Measurements from ENCODE around the gene FKBP14. TPM values are rescaled to one million over a fixed set of nuclear protein-coding genes. Genes with fewer than 3 reads are reported as not detected.

FKBP14 gene
- total RNA-seq, 2 donors from 2014 or later, result 6.4 to 9.1 TPM

- no peaks in the 10 kb centered on the region for H3K9me3 Mint-ChIP-seq
- H3K4me3 Mint-ChIP-seq, result no peak overlapping the region
- no peaks in the 10 kb centered on the region for H3K27me3 Mint-ChIP-seq
- no peak for ATAC-seq (replicated peaks)
- H3K36me3 Mint-ChIP-seq (ENCODE audit: low read depth), result peaks cover 65% of the 10 kb centered on the region
- no peak overlapping the region for H3K27ac Mint-ChIP-seq
- H3K4me1 Mint-ChIP-seq, result no peaks in the 10 kb centered on the region
These were observed 19.7 kb upstream of the FKBP14 start for GRCh38 chr7:30046127-30046770.

- no peak for ATAC-seq (replicated peaks)
- Mint-ChIP-seq H3K27me3 (no peaks in the 10 kb centered on the region), H3K4me1 (peaks cover 6% of the 10 kb centered on the region), H3K4me3 (no peak overlapping the region), H3K9me3 (no peaks in the 10 kb centered on the region), H3K27ac (no peak overlapping the region), H3K36me3 (ENCODE audit: low read depth) (peaks cover 21% of the 10 kb centered on the region)
These were observed 15.2 kb upstream of the FKBP14 start for GRCh38 chr7:30041526-30042269.

- no peak for ATAC-seq (replicated peaks)
- no peaks in the 10 kb centered on the region for H3K9me3 Mint-ChIP-seq
- H3K27ac Mint-ChIP-seq, result no peak overlapping the region
- H3K4me1 Mint-ChIP-seq, result peaks cover 6% of the 10 kb centered on the region
- H3K36me3 Mint-ChIP-seq (ENCODE audit: low read depth), result peaks cover 13% of the 10 kb centered on the region
- no peaks in the 10 kb centered on the region for H3K27me3 Mint-ChIP-seq
- H3K4me3 Mint-ChIP-seq, result no peak overlapping the region
These were observed 14.4 kb upstream of the FKBP14 start for GRCh38 chr7:30040938-30041337.

- ATAC-seq (replicated peaks), result no peak
- no peaks in the 10 kb centered on the region for H3K9me3 Mint-ChIP-seq
These were observed 11.9 kb upstream of the FKBP14 start for GRCh38 chr7:30038196-30038980.

GRCh38 chr7:30036220-30036619 is 9.7 kb upstream of the FKBP14 start:
- Mint-ChIP-seq H3K27ac (no peak overlapping the region), H3K4me3 (no peak overlapping the region), H3K9me3 (no peaks in the 10 kb centered on the region), H3K36me3 (ENCODE audit: low read depth) (no peaks in the 10 kb centered on the region), H3K4me1 (peaks cover 10% of the 10 kb centered on the region), H3K27me3 (no peaks in the 10 kb centered on the region)
- no peak for ATAC-seq (replicated peaks)

More at GRCh38 chr7:30038196-30038980, 11.9 kb upstream of the FKBP14 start:
- no peak overlapping the region for H3K27ac Mint-ChIP-seq
- no peaks in the 10 kb centered on the region for H3K27me3 Mint-ChIP-seq
- H3K4me3 Mint-ChIP-seq, result no peak overlapping the region
- H3K4me1 Mint-ChIP-seq, result peaks cover 6% of the 10 kb centered on the region
- H3K36me3 Mint-ChIP-seq (ENCODE audit: low read depth), result no peaks in the 10 kb centered on the region

GRCh38 chr7:30034501-30034900 is 8.0 kb upstream of the FKBP14 start:
- H3K27me3 Mint-ChIP-seq, result no peaks in the 10 kb centered on the region
- H3K4me3 Mint-ChIP-seq, result no peak overlapping the region
- H3K4me1 Mint-ChIP-seq, result peaks cover 4% of the 10 kb centered on the region
- no peaks in the 10 kb centered on the region for H3K9me3 Mint-ChIP-seq
- no peak overlapping the region for H3K27ac Mint-ChIP-seq
- no peaks in the 10 kb centered on the region for H3K36me3 Mint-ChIP-seq (ENCODE audit: low read depth)
- ATAC-seq (replicated peaks), result no peak

- Mint-ChIP-seq H3K9me3 (no peaks in the 10 kb centered on the region), H3K27me3 (no peaks in the 10 kb centered on the region), H3K4me3 (no peak overlapping the region), H3K36me3 (ENCODE audit: low read depth) (no peaks in the 10 kb centered on the region), H3K4me1 (peaks cover 4% of the 10 kb centered on the region), H3K27ac (no peak overlapping the region)
- no peak for ATAC-seq (replicated peaks)
These were observed 6.0 kb upstream of the FKBP14 start for GRCh38 chr7:30032310-30033125.

GRCh38 chr7:30029696-30030095 is 3.2 kb upstream of the FKBP14 start:
- no peaks in the 10 kb centered on the region for H3K27me3 Mint-ChIP-seq
- ATAC-seq (replicated peaks), result no peak

GRCh38 chr7:30028749-30029635 is 2.5 kb upstream of the FKBP14 start:
- H3K36me3 Mint-ChIP-seq (ENCODE audit: low read depth), result no peaks in the 10 kb centered on the region
- H3K27ac Mint-ChIP-seq, result no peak overlapping the region
- no peaks in the 10 kb centered on the region for H3K9me3 Mint-ChIP-seq
- peak; percentile 39 for ATAC-seq (replicated peaks)
- peaks cover 14% of the 10 kb centered on the region for H3K4me1 Mint-ChIP-seq
- H3K27me3 Mint-ChIP-seq, result no peaks in the 10 kb centered on the region
- no peak overlapping the region for H3K4me3 Mint-ChIP-seq

More at GRCh38 chr7:30029696-30030095, 3.2 kb upstream of the FKBP14 start:
- Mint-ChIP-seq H3K27ac (no peak overlapping the region), H3K36me3 (ENCODE audit: low read depth) (no peaks in the 10 kb centered on the region), H3K4me3 (no peak overlapping the region), H3K9me3 (no peaks in the 10 kb centered on the region), H3K4me1 (peaks cover 14% of the 10 kb centered on the region)

GRCh38 chr7:30028216-30028748 is 1.8 kb upstream of the FKBP14 start, which contains the start of gene PLEKHA8:
TSS of gene PLEKHA8 (plus strand) at chr7:30028412. CDS start at chr7:30028763, 351 bp downstream.
- peaks cover 16% of the 10 kb centered on the region for H3K4me1 Mint-ChIP-seq
- H3K27me3 Mint-ChIP-seq, result no peaks in the 10 kb centered on the region
- no peaks in the 10 kb centered on the region for H3K9me3 Mint-ChIP-seq
- no peaks in the 10 kb centered on the region for H3K36me3 Mint-ChIP-seq (ENCODE audit: low read depth)
- peak; percentile 63 for ATAC-seq (replicated peaks)
- H3K27ac Mint-ChIP-seq, result peak within 1 kb of the TSS; percentile 73
- no peak within 1 kb of the TSS for H3K4me3 Mint-ChIP-seq

- no peaks in the 10 kb centered on the region for H3K27me3 Mint-ChIP-seq
- peaks cover 21% of the 10 kb centered on the region for H3K4me1 Mint-ChIP-seq
- H3K36me3 Mint-ChIP-seq (ENCODE audit: low read depth), result no peaks in the 10 kb centered on the region
- no peaks in the 10 kb centered on the region for H3K9me3 Mint-ChIP-seq
- H3K4me3 Mint-ChIP-seq, result no peak overlapping the region
- no peak for ATAC-seq (replicated peaks)
- H3K27ac Mint-ChIP-seq, result peak overlapping the region; percentile 73
These were observed 1.3 kb upstream of the FKBP14 start for GRCh38 chr7:30027740-30028215.

GRCh38 chr7:30027065-30027456 is 559 bp upstream of the FKBP14 start:
- Mint-ChIP-seq H3K4me3 (no peak overlapping the region), H3K27ac (peak overlapping the region; percentile 73), H3K36me3 (ENCODE audit: low read depth) (no peaks in the 10 kb centered on the region), H3K27me3 (no peaks in the 10 kb centered on the region), H3K9me3 (no peaks in the 10 kb centered on the region), H3K4me1 (peaks cover 18% of the 10 kb centered on the region)
- peak; percentile 31 for ATAC-seq (replicated peaks)

- peaks cover 18% of the 10 kb centered on the region for H3K4me1 Mint-ChIP-seq
- no peak overlapping the region for H3K4me3 Mint-ChIP-seq
- no peak overlapping the region for H3K27ac Mint-ChIP-seq
- ATAC-seq (replicated peaks), result no peak
- H3K9me3 Mint-ChIP-seq, result no peaks in the 10 kb centered on the region
- peaks cover 5% of the 10 kb centered on the region for H3K36me3 Mint-ChIP-seq (ENCODE audit: low read depth)
- no peaks in the 10 kb centered on the region for H3K27me3 Mint-ChIP-seq
These were observed 3.0 kb downstream of the FKBP14 start for GRCh38 chr7:30023524-30023923.

Data from activated T-helper 17 cell treated with anti-CD3 and anti-CD28 coated beads, Interleukin-2, amount 50 U/mL, for 72 hours (primary cell).